Umbilical cord (tissue), 2 donors: Measurements from ENCODE around the gene PDE5A. TPM values are rescaled to one million over a fixed set of nuclear protein-coding genes. Genes with fewer than 3 reads are reported as not detected.
A peak's percentile ranks its signal among the peaks of the same experiment; 100 is the strongest.

Experiments
- DNase-seq: peaks from one replicate; pipeline ENCODE4 v3.0.0-alpha.2; 2015; ENCODE audit warnings: low spot score
- total RNA-seq: library from RNA; depleted of rRNA; stranded (reverse); fragments of >200 nt; gene quantifications from one replicate; pipeline ENCODE4 v1.2.3, GENCODE V29; 2014; ENCODE audit warnings: low replicate concordance; ENCODE audit not compliant: insufficient read depth

The PDE5A gene
- total RNA-seq, 1 donor from 2014 or later = 56.8 TPM

DNA sequence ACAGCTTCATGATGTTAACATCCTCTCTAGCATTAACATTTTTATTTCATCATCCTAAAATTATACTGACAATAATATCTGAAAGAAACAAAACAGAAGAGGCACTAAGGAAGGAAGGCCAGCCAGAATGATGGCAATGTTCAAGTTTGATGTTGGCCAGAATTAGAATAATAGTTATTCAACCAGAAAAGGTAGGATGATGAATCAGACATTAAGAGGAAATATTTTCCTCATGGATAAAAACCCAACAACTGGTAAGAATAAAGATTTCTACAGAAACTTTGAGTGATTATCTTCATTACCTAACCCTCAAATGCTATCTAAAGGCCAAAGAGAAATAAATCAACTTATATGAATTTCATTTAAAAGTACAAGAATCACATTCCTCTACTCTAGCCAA is 105.2 kb downstream of the PDE5A start:
- no peak for DNase-seq

DNA sequence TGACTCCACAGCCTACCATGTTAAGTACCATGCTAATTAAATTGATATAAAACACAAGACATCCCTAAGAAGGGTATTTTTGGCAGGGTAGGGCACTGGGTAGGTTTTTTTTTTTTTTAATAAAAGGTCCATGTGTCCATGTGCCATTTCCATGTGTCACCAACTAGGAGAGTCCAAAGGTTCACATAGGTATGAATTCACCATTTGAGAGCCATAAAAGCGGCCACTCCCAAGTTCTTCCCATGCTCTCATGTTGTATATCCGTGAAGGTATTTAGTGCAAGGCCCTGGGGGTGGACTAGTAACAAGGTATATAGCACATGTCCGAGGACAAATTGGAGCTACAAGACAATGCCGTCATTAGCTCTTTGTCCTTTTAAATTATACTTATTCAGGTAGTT is 107.3 kb downstream of the PDE5A start:
- no peak for DNase-seq

DNA sequence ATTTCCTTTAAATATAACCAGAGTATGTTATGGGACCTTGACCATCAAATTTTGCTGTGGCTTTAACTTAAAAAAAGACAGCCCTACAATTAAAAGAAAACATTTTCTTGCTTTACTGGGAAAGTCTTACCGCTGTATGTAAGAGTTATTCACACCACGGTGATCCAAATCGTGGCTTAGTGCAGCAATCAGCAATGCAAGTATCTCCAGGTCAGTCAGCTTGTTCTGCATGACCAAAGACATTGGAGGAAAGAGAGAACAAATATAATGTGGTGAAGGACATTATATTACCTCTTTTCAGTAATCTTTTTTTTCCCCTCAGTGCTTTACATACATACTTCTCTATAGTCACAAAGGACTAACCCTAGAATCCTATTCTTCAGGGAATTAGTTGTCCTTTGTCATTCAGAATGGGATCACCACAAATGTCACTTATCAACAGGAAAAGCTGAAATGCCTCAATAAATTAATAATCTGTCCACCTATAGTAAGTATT is 109.6 kb downstream of the PDE5A start:
- DNase-seq = no peak

DNA sequence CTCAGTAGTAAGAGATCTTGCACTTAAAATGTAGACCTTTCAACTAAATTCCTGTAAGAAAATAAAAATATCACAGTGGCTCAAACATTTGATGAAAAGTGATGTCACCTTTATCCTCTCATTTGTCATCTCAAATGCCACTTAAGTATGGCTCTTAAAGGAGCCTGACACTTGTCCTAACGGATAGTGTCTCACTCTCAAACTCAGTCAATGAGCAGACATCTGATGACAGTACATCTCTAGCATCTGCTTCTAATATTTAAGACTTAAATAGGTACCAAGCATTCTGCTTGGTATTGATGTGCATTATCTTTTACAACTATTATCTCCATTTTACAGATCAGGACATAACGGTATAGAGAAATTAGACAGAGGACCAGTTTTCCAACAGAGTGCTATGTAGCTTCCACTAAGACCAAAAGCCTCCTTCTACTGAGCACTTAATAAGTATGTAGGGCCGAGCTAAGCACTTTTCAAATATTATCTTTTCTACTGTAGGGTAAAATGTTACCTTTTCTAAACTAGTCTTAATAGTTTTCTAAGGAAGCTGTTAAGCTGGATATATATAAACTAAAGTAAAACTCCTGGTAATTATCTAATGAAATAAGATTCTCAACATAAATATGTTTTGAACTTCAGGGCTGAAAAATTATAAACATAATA is 110.2 kb downstream of the PDE5A start:
- DNase-seq = no peak

DNA sequence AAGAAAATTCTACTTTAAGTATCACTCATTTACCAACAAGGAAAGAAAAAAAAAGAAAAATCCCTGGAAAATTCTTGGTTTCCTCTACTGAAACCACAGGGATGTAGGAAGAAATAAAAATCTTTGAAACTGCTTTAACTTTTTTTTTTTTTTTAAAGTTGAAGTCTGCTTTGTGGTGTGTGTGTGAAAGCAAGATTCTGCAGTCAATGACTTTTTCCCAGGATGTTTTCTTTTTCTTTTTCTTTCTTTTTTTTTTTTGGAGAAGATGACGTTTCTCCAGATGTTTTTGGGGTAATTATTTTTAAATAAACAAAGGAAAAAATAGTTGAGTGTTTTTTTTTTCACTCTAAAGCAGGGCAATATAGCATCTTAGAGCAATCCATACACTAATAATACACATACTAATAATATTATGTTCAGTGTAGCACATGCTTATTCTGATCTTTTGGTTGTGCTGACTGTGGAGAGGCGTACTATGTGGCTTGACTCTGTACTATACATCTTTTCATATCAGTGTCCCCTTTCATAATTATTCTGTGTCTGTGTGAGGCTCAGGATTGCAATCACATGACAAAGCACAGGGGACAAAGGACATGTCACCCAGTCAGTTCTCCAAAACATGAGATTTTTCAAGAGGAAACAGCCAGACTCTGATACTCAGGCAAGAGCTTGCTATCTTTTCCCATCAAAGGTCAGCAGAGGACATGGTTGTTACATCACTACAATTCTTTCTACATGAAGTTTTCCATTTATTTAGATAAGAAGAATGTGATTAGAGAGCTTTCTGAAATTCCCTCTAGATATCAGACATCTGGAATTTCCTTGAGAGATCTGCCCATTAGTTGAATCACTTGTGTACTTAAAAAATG is 111.0 kb downstream of the PDE5A start:
- peak; percentile 90 for DNase-seq

DNA sequence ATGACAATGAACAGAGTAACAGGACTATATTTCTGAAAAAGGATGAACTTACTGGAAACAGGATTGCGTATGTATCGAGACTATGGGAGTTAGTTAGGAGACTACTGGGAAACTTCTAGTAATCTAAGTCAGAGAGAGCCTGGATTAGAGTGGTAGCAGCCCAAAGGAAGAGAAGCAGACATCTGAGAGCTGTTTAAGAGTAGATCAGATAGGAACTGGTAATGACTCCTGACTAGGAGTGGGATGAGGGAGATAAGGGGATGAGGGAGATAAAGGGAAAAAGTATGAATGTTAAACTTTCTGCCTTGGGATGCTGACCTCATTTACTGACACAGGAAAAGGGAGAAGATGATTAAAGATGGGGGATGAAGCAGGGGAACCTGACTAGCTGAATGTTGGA is 116.2 kb downstream of the PDE5A start:
- peak; percentile 33 for DNase-seq

DNA sequence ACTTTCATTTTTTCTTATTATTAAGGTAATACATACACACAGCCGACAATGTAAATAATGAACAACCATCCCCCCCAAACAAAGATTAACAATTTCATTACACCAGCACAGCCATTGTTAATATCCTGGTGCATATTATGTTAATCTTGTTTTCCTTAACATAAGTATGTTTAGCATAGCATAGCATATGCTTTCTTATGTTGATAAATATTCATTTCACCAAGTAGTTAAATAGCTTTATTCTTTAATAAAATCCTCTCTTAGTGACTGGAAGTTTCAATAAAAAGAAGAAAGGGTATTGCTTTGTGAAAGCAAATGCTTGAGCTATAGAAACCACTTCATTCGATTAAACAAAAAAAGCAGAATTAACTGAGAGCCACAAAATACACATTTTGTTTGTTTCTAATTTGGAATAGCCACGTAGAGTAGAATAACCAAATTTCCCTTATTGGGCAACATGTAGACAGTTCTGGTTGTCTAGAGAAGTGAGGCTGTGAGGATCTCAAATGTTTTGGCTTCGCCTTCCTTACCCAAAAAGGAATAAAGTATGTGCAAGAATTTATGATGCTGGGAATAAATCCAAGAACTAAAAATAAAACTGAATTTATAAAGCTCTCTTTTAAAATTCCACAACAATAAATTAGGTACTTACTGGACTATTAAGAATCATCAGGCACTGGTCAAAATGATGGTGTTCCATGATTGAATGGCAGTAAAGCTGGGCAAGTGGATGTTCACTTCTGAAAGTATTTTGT is 118.0 kb downstream of the PDE5A start:
- peak; percentile 50 for DNase-seq

DNA sequence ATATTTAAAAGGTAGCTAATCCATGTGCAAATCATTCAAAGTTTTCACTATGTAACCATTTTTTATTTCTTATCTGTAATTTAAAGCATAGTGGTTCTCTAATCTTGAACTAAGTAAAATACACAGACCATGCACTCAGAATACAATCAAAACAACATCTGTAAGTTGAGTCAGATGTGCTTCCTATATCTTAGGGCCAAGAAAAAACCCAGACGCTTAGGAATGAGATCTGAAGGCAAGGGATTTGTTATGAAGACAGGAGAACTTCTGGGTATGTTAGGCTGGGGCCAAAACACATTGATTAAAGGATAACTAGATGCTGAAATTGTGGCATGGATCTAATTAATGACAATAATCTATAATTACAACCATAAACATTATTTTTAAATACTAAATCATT is 120.3 kb downstream of the PDE5A start:
- peak; percentile 77 for DNase-seq

DNA sequence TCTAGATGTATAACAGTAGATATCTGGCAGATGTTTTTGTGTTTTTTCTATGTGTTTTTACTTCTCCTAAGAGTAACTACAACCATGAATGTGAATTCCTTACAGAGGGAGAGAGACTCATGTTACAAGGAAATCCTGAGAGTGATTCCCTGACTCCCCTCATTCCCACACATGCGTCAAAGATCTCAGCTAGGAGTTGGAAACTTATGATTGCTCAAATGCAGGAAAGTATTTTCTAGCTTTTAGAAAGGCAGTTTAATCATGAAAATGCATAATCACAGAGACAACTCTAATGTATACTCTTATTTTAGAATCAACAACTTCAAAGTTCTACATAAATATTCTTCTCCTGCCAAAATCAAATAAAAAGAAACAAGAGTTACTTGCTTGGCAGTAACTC is 121.8 kb downstream of the PDE5A start:
- DNase-seq = peak; percentile 62

DNA sequence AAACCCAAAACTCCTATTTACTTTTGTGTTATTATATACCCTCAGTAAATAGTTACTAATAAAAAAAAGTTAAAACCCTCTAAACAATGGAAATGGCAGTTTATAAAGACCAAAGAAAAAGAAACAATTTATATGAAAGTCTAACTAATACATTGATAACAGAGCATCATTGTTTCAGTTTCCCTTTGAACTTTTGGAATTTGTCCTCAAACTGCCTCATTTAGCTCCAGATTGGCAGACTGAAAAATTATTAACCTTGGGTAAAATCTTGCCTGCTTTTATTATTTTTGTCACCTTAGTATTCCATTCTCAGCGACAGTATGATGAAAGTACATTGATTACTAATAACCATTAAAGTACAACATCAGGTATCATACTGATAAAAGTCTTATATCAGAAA is 124.0 kb downstream of the PDE5A start:
- DNase-seq = no peak

DNA sequence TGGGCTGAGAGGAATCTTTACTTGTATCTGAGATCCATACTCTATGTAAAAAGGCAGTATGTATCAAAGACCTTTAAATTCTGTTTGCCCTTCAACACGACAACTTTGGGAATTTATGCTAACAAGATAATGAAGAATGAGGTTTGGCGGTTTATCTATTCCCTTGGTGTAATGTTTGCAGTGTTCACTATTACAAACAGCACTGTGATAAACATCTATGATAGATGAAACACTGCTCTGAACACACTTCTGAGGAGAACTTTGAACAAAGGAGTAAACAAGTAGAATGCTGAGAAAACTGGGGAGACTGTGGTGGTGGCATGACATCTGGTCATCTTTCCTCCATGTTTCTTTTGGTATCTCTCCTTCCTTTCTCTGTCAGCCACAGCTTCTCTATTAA is 126.9 kb downstream of the PDE5A start:
- DNase-seq = no peak

DNA sequence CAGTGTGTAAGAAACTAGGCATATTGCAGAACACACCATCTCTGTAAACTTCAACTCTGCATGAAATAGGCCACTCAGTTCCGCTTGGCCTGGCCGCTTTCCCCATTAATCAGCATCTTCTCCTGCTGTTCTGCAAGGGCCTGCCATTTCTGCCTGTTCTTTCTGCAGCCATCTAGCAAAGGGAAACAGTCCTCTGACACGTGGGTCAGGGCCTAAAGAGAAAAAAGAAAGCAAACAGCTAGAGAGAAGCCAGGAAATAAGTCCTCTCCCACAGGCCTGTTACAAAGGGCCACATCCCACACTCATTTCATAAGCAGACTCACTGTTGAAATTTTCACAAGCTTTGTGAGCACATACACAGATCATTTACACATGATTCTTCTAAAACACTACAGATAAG is 130.1 kb downstream of the PDE5A start:
- DNase-seq = peak; percentile 45

DNA sequence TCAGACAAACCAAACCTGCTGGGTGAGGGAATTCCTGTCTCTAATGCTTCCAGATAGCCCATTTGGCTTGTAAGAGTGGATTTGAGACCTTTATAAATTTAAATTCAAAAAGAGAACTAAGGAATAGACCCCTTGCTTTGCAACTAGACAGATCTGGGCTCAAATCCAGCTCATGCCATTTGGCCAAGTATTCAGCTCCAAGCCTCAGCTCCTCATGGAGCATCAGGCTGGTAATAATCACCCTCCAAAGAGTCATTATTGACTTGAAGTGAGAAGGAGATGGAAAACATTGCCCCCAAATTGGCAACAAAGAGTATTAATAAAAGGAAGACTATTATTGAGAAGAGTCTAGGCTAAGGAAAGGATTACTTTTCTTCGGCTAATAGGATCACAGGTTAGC is 134.7 kb downstream of the PDE5A start:
- DNase-seq = no peak

DNA sequence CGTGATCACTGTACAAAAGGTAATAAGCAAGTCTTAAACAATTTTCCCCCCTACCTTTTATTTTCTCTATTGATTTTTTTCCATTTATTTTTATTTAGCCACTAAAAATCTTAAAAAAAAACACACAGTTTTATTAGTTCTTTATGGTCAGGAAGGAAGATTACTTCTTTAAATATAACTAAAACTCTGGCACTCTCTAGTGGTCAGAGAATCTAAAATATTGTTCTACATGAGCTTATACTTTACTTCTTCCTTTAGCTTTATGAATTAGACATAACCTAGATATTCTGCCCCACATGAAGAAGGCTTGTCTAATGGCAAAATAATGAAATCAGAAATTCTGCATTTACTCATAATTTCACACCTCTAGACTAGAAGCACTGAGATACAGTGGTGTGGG is 135.2 kb downstream of the PDE5A start:
- peak; percentile 36 for DNase-seq

DNA sequence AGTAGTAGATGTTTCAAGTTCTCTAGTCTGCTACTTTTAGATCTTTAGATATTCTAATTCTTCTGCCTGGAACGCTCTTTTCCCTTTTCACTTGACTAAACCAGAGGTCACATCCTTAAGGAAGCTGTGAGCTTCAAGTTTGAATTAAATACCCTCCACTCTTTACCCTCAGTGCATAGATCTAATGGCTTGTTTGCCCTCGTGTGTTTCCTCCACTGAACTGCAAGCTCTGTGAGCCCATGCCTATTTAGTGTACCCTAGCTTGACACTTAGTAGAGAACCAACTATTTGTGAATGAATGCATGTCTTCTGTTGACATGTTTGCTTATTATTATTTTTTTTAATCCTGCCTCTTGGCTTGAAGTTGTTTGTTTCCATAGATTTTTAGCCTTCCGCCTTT is 138.3 kb downstream of the PDE5A start:
- no peak for DNase-seq

DNA sequence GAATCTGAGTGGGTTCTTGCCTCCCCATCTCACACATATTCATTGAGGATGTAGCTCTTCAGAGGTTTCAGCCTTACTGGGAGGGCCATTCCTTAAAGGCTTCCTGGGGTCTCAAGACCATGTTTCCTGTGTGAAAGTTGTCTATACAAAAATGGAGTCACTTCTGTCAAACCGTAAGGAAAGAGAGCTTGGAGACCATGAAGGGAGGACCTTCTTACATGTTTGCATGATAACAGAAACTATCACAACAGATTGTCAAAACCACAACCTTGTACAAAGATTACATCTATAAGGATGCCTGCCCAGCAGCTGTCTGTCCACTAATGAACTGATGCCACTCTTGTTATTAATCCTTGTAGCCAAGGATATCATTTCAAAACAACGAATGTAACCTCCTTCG is 139.3 kb downstream of the PDE5A start:
- no peak for DNase-seq

DNA sequence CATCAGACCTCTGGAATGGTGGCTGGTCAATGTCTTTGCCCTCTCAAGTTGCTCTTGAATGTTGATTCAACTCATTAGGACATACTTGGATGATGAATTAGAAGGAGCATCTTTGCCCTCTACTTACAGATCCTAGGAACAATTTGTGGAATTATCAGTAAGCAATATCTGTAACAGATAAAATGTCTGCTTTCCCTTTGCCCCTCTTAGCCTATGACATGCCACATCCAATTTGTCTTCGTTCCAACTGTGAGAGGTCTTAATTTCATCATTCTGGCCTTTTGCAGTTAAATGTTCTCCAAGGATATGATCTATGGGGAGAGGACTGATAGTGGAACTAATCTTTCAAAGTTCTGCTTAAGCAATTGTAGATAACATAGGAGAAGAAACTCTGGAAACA is 148.3 kb downstream of the PDE5A start:
- DNase-seq = no peak

DNA sequence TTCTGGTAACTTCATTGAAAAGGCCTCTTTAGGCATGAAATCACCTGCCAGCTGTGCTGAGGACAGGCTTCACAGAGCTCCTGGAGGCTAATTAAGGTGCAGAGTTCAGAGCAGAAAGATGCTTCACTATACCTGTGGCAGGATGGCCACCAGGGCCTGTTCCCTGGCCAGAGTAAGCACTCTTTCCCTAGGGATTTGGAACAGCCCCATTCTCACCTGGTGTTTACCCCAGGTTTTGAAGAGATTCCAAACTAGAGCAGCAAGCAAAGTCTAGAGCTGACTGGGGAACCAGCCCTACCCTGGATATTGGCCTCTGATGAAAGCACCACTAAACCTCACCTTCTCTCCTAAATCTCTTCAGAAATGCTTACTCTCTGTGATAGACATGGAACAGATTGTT is 148.8 kb downstream of the PDE5A start:
- DNase-seq = no peak

DNA sequence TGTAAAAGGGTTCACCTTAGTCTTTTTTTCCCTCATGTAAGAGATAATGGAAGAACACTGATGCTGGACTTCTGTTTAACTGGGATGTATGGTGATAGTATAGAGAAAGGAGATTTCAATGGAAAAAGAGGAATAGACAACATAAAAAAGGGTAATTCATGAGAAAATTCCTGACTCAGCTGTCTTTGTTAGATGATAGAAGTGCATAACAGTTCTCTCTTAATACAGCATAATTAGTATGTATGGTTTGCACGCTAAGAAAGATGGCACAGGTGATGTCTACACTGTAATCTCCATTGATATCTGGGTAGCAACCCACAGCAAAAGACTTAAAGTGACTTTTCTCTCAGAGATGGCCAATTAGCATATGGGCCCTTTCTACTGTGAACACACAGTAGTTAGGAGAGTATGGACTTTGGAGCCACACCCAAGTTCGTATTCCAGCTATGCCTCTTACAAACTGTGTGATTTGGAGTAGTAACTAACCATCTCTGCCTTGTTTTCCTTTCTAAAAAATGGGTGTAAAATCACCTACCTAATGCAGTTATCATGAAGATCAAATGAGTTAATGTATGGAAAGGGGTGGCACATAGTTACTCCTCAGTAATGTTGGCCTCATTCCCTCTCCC is 149.3 kb downstream of the PDE5A start:
- no peak for DNase-seq

DNA sequence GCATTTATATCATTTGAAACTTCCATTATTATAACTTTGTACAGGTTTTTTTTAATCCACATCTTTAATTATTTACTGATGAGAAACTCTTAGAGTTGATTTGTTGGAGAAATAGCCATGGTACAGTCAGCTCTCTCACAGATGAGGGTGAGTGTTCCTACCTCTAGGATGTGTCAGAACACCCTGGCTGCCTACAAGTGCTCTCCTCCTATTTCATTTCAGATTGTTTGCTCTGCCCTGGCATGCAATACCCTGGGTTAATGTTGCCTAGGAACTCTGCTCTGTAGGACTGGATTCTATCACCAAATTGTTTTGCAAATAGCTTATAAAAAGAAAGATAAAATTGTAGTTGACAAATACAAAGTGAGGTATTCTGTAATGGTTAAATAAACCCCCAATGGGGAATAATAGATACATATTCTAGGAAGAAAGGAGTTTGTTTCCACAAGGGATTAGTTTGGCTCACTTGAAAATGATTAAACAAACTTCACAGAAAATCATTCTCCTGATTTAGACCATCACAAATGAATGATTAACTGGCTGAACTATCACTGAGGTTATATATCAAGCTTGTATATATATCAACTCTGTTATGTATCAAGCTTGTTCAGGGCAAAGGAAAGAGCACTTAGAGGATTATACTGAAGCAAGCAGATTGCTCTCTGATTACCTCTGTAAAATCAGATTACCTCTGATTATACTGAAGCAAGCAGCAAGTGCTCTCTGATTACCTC is 150.0 kb downstream of the PDE5A start:
- no peak for DNase-seq

DNA sequence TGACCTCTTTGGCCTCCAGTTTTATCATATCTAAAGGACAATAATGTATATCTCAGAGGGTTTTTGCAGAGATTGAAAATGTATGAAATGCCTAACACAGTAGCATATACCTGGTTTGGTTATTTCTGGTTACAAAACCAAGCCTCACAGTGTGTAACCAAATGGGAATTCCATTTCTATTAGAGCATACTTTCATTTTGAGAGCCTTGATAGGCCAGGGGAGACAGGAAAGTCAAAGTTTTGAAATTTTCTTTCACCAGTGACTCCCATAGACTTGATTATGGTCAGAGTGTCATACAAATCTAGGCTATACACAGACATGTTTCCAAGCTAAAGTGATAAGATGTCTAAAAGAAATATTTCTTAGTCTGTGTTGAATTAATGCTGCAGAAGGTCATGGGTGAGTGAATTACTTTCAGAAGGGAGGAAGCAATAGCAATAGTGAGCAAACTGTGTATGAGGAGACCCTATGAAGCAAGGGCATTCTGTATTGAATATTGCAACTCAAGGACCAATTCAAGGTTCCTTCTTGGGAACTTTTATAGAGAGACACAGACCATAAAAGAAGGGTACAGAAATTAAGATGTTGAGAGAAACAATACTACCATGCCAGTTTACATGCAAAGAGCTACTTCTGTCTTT is 151.1 kb downstream of the PDE5A start:
- DNase-seq = no peak
